ENCODE measurements around the gene A3GALT2. TPM values are rescaled to one million over a fixed set of nuclear protein-coding genes. Genes with fewer than 3 reads are reported as not detected.

A3GALT2 gene
- total RNA-seq, 2 experiments from 2014 or later, result not detected

- H3K79me2 ChIP-seq (ENCODE audit: insufficient read depth, low read depth, low read length), result no peaks in the 10 kb centered on the region
- intact Hi-C loops (cut with micrococcal nuclease; ENCODE audit: unreplicated experiment), result no loop called here
- H3K9me2 ChIP-seq (ENCODE audit: insufficient read depth, low read length), result no peaks in the 10 kb centered on the region
- ChIA-PET CTCF (ENCODE audit: unreplicated experiment) (no interaction called here), POLR2A (no interaction called here)
- H3K27ac ChIP-seq (ENCODE audit: low read depth, low read length, poor library complexity, severe bottlenecking), result no peak overlapping the region
- H2AFZ ChIP-seq (ENCODE audit: low read length), result no peak overlapping the region
- H3K36me3 ChIP-seq (ENCODE audit: insufficient read depth, low read length), result peaks cover 8% of the 10 kb centered on the region; the same call in 1 of the 2 replicates
- DNase-seq (ENCODE audit: low spot score), result no peak
- no peak overlapping the region for H3K4me2 ChIP-seq (ENCODE audit: low read length)
- H4K20me1 ChIP-seq (ENCODE audit: insufficient read depth, low read length), result no peaks in the 10 kb centered on the region
- H3K9me3 ChIP-seq (ENCODE audit: low read length), result 0 out of 2 replicates have a peak, but pooled peaks cover 4% of the 10 kb centered on the region
- TF ChIP-seq, protein P1, sequence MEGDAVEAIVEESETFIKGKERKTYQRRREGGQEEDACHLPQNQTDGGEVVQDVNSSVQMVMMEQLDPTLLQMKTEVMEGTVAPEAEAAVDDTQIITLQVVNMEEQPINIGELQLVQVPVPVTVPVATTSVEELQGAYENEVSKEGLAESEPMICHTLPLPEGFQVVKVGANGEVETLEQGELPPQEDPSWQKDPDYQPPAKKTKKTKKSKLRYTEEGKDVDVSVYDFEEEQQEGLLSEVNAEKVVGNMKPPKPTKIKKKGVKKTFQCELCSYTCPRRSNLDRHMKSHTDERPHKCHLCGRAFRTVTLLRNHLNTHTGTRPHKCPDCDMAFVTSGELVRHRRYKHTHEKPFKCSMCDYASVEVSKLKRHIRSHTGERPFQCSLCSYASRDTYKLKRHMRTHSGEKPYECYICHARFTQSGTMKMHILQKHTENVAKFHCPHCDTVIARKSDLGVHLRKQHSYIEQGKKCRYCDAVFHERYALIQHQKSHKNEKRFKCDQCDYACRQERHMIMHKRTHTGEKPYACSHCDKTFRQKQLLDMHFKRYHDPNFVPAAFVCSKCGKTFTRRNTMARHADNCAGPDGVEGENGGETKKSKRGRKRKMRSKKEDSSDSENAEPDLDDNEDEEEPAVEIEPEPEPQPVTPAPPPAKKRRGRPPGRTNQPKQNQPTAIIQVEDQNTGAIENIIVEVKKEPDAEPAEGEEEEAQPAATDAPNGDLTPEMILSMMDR (conservative IDR thresholded peaks at IDR 0.05; ENCODE audit: low read length), result no peak
- TF ChIP-seq EZH2phosphoT487 (IDR thresholded peaks at IDR 0.05; ENCODE audit: borderline replicate concordance, low read depth, low read length), result no peak
- no peak overlapping the region for H3K4me3 ChIP-seq (ENCODE audit: low read depth, low read length, poor library complexity, severe bottlenecking)
- no TSS peak for BruUV-seq (replicated peaks)
- no peaks in the 10 kb centered on the region for H3K4me1 ChIP-seq (ENCODE audit: insufficient read depth, low read length, poor library complexity, severe bottlenecking)
Measured at GRCh38 chr1:33301273-33301984, 19.5 kb downstream of the A3GALT2 start.

DNA sequence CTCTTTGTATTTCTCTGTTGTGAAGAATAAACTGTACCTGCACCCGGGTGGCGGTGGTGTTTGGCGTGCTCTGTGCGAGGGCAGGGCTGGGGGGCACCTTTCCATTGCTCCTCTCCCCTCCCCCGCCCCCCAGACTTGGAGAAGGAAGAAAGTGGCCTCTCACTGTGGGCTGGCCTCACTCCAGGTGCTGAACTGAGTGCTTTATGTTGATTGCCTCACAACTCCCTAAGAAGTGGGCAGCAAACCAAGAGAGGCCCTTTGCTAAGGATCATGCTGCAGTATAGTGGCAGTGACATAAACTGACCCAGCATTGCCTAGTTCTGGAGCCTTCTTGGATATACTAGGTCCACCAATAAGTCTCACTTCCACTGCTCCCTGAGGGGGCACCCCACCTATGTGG lies 20.2 kb downstream of the A3GALT2 start:
- H3K4me2 ChIP-seq (ENCODE audit: low read length), result no peak overlapping the region
- no peak overlapping the region for H3K27ac ChIP-seq (ENCODE audit: low read depth, low read length, poor library complexity, severe bottlenecking)
- H3K79me2 ChIP-seq (ENCODE audit: insufficient read depth, low read depth, low read length), result no peaks in the 10 kb centered on the region
- ChIA-PET CTCF (ENCODE audit: unreplicated experiment) (no interaction called here), POLR2A (no interaction called here)
- H2AFZ ChIP-seq (ENCODE audit: low read length), result no peak overlapping the region
- TF ChIP-seq EZH2phosphoT487 (IDR thresholded peaks at IDR 0.05; ENCODE audit: borderline replicate concordance, low read depth, low read length), result no peak
- TF ChIP-seq, protein P1 (conservative IDR thresholded peaks at IDR 0.05; ENCODE audit: low read length), result no peak
- no peak for DNase-seq (ENCODE audit: low spot score)
- H4K20me1 ChIP-seq (ENCODE audit: insufficient read depth, low read length), result no peaks in the 10 kb centered on the region
- no TSS peak for BruUV-seq (replicated peaks)
- H3K9me2 ChIP-seq (ENCODE audit: insufficient read depth, low read length), result no peaks in the 10 kb centered on the region
- 0 out of 2 replicates have a peak, but pooled peaks cover 4% of the 10 kb centered on the region for H3K9me3 ChIP-seq (ENCODE audit: low read length)
- H3K4me1 ChIP-seq (ENCODE audit: insufficient read depth, low read length, poor library complexity, severe bottlenecking), result no peaks in the 10 kb centered on the region
- H3K36me3 ChIP-seq (ENCODE audit: insufficient read depth, low read length), result peaks cover 8% of the 10 kb centered on the region; the same call in 1 of the 2 replicates
- intact Hi-C loops (cut with micrococcal nuclease; ENCODE audit: unreplicated experiment), result no loop called here
- H3K4me3 ChIP-seq (ENCODE audit: low read depth, low read length, poor library complexity, severe bottlenecking), result no peak overlapping the region

- Histone ChIP-seq H2AFZ (ENCODE audit: low read length) (no peak overlapping the region), H3K4me2 (ENCODE audit: low read length) (no peak overlapping the region), H3K36me3 (ENCODE audit: insufficient read depth, low read length) (peaks cover 8% of the 10 kb centered on the region; the same call in 1 of the 2 replicates), H3K9me2 (ENCODE audit: insufficient read depth, low read length) (no peaks in the 10 kb centered on the region), H3K79me2 (ENCODE audit: insufficient read depth, low read depth, low read length) (no peaks in the 10 kb centered on the region), H3K27ac (ENCODE audit: low read depth, low read length, poor library complexity, severe bottlenecking) (no peak overlapping the region), H4K20me1 (ENCODE audit: insufficient read depth, low read length) (no peaks in the 10 kb centered on the region), H3K4me3 (ENCODE audit: low read depth, low read length, poor library complexity, severe bottlenecking) (no peak overlapping the region), H3K9me3 (ENCODE audit: low read length) (0 out of 2 replicates have a peak, but pooled peaks cover 4% of the 10 kb centered on the region), H3K4me1 (ENCODE audit: insufficient read depth, low read length, poor library complexity, severe bottlenecking) (no peaks in the 10 kb centered on the region)
- TF ChIP-seq, protein P1 (conservative IDR thresholded peaks at IDR 0.05; ENCODE audit: low read length), result no peak
- no peak for TF ChIP-seq EZH2phosphoT487 (IDR thresholded peaks at IDR 0.05; ENCODE audit: borderline replicate concordance, low read depth, low read length)
- ChIA-PET CTCF (ENCODE audit: unreplicated experiment) (no interaction called here), POLR2A (no interaction called here)
- intact Hi-C loops (cut with micrococcal nuclease; ENCODE audit: unreplicated experiment), result loop anchor here (5.0 to 10.0 kb wide), 3 partner anchors 172 to 315 kb away; no protein-coding TSS in a partner anchor
- no peak for DNase-seq (ENCODE audit: low spot score)
- BruUV-seq (replicated peaks), result no TSS peak
Measured at GRCh38 chr1:33299461-33300155, 21.3 kb downstream of the A3GALT2 start.
